Measurements from ENCODE around the gene ITGAL.

The ITGAL gene

GRCh38 chr16:30569746-30570635 is 97.4 kb downstream of the ITGAL start:
- DNase-seq = no peak

GRCh38 chr16:30570636-30571444 is 98.3 kb downstream of the ITGAL start:
- no peak for DNase-seq

- peak; percentile 92 for DNase-seq
Measured at GRCh38 chr16:30571445-30572322, 99.1 kb downstream of the ITGAL start, which contains the start of gene ZNF688. TSS of gene ZNF688 (minus strand) at chr16:30571714. CDS start at chr16:30571629, 85 bp downstream.

Data from NK-92 treated with Interleukin-12 subunit alpha and Interleukin-12 subunit beta, amount 100 ng/mL, for 24 hours (cell line).